NCI-H2171 treated with DMSO at 0.1 percent for 48 hours (cell line): Measurements from ENCODE around the gene HDAC8.
A peak's percentile ranks its signal among the peaks of the same experiment; 100 is the strongest.

Experiments
- DNase-seq: peaks from one replicate; lab custom pipeline; 2025; lab: John Stamatoyannopoulos, UW

HDAC8 gene

GRCh38 chrX:72317139-72317538 is 255.5 kb downstream of the HDAC8 start:
- DNase-seq, result no peak

- DNase-seq, result no peak
Observed at GRCh38 chrX:72316408-72317110, 256.1 kb downstream of the HDAC8 start.

GRCh38 chrX:72314881-72315280 is 257.8 kb downstream of the HDAC8 start:
- DNase-seq, result no peak

GRCh38 chrX:72313707-72314641 is 258.7 kb downstream of the HDAC8 start:
- DNase-seq, result no peak

- no peak for DNase-seq
Observed at GRCh38 chrX:72312311-72312940, 260.2 kb downstream of the HDAC8 start.

- DNase-seq, result no peak
Observed at GRCh38 chrX:72309297-72310071, 263.2 kb downstream of the HDAC8 start.

- DNase-seq, result peak; percentile 81
Observed at GRCh38 chrX:72308566-72309296, 263.9 kb downstream of the HDAC8 start.

GRCh38 chrX:72308209-72308565 is 264.5 kb downstream of the HDAC8 start:
- no peak for DNase-seq

- DNase-seq, result no peak
Observed at GRCh38 chrX:72307646-72308051, 265.0 kb downstream of the HDAC8 start.

- peak; percentile 82 for DNase-seq
Observed at GRCh38 chrX:72306851-72307645, 265.6 kb downstream of the HDAC8 start.

- DNase-seq, result no peak
Observed at GRCh38 chrX:72306085-72306801, 266.4 kb downstream of the HDAC8 start.

- DNase-seq, result peak; percentile 7
Observed at GRCh38 chrX:72305286-72306084, 267.2 kb downstream of the HDAC8 start, which contains the start of gene CITED1. TSS of gene CITED1 (minus strand) at chrX:72305914. CDS start at chrX:72302869, 3,045 bp downstream.

- DNase-seq, result no peak
Observed at GRCh38 chrX:72304877-72305276, 267.8 kb downstream of the HDAC8 start.

- no peak for DNase-seq
Observed at GRCh38 chrX:72301781-72302180, 270.9 kb downstream of the HDAC8 start.

- no peak for DNase-seq
Observed at GRCh38 chrX:72299891-72300630, 272.6 kb downstream of the HDAC8 start.

- DNase-seq, result no peak
Observed at GRCh38 chrX:72297953-72298730, 274.5 kb downstream of the HDAC8 start.

- no peak for DNase-seq
Observed at GRCh38 chrX:72296991-72297390, 275.7 kb downstream of the HDAC8 start.
